HG02623 (cell line): ENCODE results near the gene TYW3.

Experiments used
- ATAC-seq: cut with Tn5 transposase; IDR thresholded peaks from one replicate; pipeline ENCODE4 v1.9.1; 2021; ENCODE audit warnings: moderate library complexity; ENCODE audit not compliant: unreplicated experiment

Gene TYW3

DNA sequence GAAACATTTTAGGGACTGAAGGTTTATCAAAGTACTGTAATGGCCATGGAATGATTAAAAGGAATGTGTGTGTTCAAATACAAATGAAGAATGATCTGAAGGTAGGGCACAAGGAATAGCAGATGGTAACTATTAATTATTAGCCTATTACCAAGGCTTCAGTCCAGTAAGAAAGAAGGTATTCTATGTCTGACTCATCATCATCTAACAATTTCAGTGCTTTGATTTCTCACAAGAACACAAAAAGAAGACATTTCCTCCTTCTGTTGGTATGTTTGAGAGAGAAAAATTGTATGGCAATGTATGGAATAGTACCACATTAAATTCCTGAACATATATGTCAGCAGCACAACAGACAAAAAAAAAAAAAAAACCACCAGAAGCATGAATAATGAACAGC lies 57.5 kb downstream of the TYW3 start:
- no peak for ATAC-seq

- ATAC-seq = no peak
Observed at GRCh38 chr1:74791491-74791890, 58.5 kb downstream of the TYW3 start.

GRCh38 chr1:74799119-74799657 lies 66.2 kb downstream of the TYW3 start:
- no peak for ATAC-seq

- peak; percentile 57 for ATAC-seq
Observed at GRCh38 chr1:74811436-74812179, 78.7 kb downstream of the TYW3 start.

DNA sequence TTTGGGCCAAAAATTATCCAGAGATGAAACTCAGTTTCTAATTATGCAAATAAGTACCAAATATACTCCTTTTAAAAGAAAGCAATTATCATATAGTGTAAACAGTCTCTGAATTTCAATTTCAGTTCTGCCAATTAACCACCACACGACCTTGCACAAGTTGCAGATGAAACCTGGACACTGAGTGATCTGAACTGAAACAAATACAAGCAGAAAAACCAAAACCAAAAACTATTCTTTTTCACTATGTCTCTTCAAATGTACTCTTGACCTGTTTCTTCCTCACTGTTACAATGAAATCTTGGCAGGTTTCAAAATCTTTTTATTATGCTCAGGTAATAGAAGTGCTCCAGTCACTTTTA lies 79.2 kb downstream of the TYW3 start:
- peak; percentile 93 for ATAC-seq
